ENCODE measurements around the gene ZNF688. TPM values are rescaled to one million over a fixed set of nuclear protein-coding genes. Genes with fewer than 3 reads are reported as not detected.

Gene ZNF688
- total and polyA plus RNA-seq, 4 donors, result 3.4 to 8.9 (median 4.8) TPM

DNA sequence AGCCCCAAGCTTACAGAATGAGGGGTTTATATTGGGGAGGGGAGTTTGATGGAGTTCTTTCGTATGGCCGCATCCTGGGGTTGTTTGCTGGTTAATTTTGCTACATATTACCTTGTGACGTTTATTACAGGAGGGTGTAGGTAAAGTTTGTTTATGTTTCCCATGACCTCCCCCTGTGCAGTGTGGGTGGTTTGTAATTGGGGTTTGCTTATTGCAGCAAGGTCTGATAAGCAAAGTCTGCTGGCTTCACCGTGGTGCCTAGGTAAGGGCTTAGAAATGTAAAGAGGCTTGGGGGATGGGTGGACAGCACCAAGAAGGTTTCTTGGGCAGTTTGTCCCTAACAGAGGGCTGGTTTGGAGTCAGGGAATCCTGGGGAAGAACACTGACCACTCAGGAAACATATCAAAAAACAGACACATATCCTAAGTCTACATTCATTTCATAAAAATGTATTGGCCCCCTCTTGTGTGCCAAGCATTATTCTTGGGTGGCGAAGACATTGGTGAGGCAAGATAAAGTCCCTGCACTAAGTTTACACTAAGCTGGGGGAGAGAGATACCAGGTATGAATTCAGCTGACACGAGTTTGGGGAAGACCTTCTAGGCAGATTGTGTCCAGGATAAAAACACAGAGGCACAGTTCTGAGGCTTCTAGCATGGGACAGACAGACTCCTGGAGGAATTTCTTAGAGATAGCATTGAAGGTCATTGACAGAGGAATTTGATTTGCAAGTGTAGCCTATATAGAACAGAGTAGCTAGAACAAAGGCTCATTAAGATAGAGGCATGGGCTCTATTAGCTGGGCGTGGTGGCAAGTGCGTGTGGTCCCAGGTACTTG, 22.9 kb downstream of the ZNF688 start:
- Histone ChIP-seq H3K9ac (ENCODE audit: low read depth in 1 of 2, low read length in 2 of 2) (no peak overlapping the region), H3K4me1 (ENCODE audit: control insufficient read depth in 4 of 4, insufficient read depth in 4 of 4, low read length in 3 of 4) (peaks cover 0 to 3% (median 1%) of the 10 kb centered on the region in 4 donors), H3K4me3 (ENCODE audit: low read depth in 1 of 3, low read length in 3 of 3) (no peak overlapping the region), H3K9me3 (ENCODE audit: control insufficient read depth in 4 of 4, low read length in 3 of 4) (no peaks in the 10 kb centered on the region), H3K36me3 (ENCODE audit: control insufficient read depth in 4 of 4, insufficient read depth in 3 of 4, low read depth in 1 of 4, low read length in 3 of 4) (peaks cover 0 to 8% (median 1%) of the 10 kb centered on the region in 4 donors), H3K27me3 (ENCODE audit: control insufficient read depth in 4 of 4, insufficient read depth in 4 of 4, low read length in 3 of 4) (no peaks in the 10 kb centered on the region), H3K27ac (ENCODE audit: low read depth in 1 of 2, low read length in 2 of 2) (no peak overlapping the region)
- WGBS, result 74% methylated on average over 8 of the region's 8 CpGs
- DNase-seq (ENCODE audit: low spot score), result no peak
- TF ChIP-seq HNF4G (IDR thresholded peaks at IDR 0.05) (no peak), FOXA2 (IDR thresholded peaks at IDR 0.05) (no peak), RXRA (IDR thresholded peaks at IDR 0.05) (no peak), EGR1 (IDR thresholded peaks at IDR 0.05; ENCODE audit: low read depth in 2 of 2) (no peak), NR2F2 (IDR thresholded peaks at IDR 0.05) (no peak), SP1 (IDR thresholded peaks at IDR 0.05) (no peak), JUND (IDR thresholded peaks at IDR 0.05) (no peak), RAD21 (IDR thresholded peaks at IDR 0.05) (no peak), FOXA1 (IDR thresholded peaks at IDR 0.05) (no peak), GABPA (IDR thresholded peaks at IDR 0.05 in 1 of 2, conservative IDR thresholded peaks at IDR 0.05 in 1 of 2) (no peak), YY1 (IDR thresholded peaks at IDR 0.05) (no peak), HNF4A (conservative IDR thresholded peaks at IDR 0.05) (no peak)
- TF ChIP-seq, protein P1, sequence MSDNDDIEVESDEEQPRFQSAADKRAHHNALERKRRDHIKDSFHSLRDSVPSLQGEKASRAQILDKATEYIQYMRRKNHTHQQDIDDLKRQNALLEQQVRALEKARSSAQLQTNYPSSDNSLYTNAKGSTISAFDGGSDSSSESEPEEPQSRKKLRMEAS (IDR thresholded peaks at IDR 0.05), result no peak
- TF ChIP-seq, protein P2, sequence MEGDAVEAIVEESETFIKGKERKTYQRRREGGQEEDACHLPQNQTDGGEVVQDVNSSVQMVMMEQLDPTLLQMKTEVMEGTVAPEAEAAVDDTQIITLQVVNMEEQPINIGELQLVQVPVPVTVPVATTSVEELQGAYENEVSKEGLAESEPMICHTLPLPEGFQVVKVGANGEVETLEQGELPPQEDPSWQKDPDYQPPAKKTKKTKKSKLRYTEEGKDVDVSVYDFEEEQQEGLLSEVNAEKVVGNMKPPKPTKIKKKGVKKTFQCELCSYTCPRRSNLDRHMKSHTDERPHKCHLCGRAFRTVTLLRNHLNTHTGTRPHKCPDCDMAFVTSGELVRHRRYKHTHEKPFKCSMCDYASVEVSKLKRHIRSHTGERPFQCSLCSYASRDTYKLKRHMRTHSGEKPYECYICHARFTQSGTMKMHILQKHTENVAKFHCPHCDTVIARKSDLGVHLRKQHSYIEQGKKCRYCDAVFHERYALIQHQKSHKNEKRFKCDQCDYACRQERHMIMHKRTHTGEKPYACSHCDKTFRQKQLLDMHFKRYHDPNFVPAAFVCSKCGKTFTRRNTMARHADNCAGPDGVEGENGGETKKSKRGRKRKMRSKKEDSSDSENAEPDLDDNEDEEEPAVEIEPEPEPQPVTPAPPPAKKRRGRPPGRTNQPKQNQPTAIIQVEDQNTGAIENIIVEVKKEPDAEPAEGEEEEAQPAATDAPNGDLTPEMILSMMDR (IDR thresholded peaks at IDR 0.05; ENCODE audit: low read depth, low read length, missing input control), result no peak
- TF ChIP-seq, protein P3, sequence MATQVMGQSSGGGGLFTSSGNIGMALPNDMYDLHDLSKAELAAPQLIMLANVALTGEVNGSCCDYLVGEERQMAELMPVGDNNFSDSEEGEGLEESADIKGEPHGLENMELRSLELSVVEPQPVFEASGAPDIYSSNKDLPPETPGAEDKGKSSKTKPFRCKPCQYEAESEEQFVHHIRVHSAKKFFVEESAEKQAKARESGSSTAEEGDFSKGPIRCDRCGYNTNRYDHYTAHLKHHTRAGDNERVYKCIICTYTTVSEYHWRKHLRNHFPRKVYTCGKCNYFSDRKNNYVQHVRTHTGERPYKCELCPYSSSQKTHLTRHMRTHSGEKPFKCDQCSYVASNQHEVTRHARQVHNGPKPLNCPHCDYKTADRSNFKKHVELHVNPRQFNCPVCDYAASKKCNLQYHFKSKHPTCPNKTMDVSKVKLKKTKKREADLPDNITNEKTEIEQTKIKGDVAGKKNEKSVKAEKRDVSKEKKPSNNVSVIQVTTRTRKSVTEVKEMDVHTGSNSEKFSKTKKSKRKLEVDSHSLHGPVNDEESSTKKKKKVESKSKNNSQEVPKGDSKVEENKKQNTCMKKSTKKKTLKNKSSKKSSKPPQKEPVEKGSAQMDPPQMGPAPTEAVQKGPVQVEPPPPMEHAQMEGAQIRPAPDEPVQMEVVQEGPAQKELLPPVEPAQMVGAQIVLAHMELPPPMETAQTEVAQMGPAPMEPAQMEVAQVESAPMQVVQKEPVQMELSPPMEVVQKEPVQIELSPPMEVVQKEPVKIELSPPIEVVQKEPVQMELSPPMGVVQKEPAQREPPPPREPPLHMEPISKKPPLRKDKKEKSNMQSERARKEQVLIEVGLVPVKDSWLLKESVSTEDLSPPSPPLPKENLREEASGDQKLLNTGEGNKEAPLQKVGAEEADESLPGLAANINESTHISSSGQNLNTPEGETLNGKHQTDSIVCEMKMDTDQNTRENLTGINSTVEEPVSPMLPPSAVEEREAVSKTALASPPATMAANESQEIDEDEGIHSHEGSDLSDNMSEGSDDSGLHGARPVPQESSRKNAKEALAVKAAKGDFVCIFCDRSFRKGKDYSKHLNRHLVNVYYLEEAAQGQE (IDR thresholded peaks at IDR 0.05), result no peak
- TF ChIP-seq, protein P4, sequence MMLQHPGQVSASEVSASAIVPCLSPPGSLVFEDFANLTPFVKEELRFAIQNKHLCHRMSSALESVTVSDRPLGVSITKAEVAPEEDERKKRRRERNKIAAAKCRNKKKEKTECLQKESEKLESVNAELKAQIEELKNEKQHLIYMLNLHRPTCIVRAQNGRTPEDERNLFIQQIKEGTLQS (IDR thresholded peaks at IDR 0.05), result no peak
- TF ChIP-seq, protein P5, sequence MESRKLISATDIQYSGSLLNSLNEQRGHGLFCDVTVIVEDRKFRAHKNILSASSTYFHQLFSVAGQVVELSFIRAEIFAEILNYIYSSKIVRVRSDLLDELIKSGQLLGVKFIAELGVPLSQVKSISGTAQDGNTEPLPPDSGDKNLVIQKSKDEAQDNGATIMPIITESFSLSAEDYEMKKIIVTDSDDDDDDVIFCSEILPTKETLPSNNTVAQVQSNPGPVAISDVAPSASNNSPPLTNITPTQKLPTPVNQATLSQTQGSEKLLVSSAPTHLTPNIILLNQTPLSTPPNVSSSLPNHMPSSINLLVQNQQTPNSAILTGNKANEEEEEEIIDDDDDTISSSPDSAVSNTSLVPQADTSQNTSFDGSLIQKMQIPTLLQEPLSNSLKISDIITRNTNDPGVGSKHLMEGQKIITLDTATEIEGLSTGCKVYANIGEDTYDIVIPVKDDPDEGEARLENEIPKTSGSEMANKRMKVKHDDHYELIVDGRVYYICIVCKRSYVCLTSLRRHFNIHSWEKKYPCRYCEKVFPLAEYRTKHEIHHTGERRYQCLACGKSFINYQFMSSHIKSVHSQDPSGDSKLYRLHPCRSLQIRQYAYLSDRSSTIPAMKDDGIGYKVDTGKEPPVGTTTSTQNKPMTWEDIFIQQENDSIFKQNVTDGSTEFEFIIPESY (IDR thresholded peaks at IDR 0.05), result no peak

Measured in liver (tissue), 9 donors.